GM20431 (cell line): Measurements from ENCODE around the gene LGALS9B.
"Not testable (repeated sequence)": the region's sequence is repeated elsewhere in the genome, so short reads cannot be mapped to it uniquely, and the experiment has no call there.

Source experiments
- in situ Hi-C: fragments of 300-500 bp; cut with MseI, MboI; formaldehyde crosslinking; loops from one replicate; pipeline ENCODE4 v1.15.0; 2020; ENCODE audit warnings: low sequenced_read_pairs; ENCODE audit not compliant: unreplicated experiment

Gene LGALS9B

DNA sequence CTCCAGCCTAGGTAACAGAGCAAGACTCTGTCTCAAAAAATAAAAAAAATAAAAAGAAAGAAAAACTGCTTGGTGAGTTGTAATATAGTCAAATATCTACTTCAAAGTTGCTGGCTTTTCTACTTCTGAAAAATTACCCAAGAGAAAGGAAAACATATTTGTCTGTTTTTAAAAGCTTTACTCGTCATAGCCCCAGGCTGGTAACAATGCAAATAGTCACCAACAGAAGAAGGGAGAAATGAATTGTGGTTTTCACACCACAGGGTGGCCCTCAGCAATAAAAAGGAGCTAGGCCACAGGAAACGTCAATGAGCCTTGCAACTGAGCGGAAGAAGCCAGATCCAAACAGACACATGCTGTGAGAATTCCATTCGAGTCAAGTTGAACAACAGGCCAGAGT, 1.8 kb upstream of the LGALS9B start:
- in situ Hi-C loops = not testable (repeated sequence)

DNA sequence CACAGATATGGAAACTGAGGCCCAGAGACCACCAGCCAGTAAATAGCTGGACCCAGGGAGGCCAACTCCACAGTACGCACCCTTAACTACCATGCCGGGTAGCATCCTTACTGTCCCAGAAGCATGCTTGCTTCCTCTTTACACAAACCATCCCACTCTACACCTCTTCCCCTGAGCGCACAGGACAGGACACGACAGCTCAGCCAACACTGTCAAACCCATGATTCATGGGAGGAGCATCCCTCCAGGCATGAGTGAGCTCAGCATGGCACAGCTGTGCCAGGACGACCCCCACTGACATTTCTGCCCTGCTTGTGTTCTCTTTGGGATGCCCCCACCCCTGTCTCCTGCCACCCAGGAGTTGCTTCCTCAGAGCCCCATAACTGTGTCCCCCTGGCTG, 340 bp downstream of the LGALS9B start:
- in situ Hi-C loops = not testable (repeated sequence)

DNA sequence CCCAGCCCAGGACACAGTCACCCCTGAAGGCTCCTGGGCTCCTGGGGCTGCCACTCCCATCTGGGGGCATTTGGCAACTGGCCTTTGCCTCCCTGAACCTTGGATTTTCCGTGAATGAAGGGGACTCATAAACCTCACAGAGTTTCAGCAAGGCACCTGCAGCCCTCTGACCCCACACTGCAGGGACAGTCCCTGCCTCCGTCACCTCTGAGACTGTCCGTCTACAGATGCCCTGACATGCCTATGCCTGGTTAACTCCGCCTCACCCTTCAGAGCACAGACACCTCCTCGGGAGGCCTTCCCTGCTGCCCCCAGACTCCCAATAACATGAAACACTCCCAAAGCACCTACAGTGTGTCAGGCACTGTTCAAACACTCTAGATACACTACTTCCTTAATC, 786 bp downstream of the LGALS9B start:
- in situ Hi-C loops = not testable (repeated sequence)

DNA sequence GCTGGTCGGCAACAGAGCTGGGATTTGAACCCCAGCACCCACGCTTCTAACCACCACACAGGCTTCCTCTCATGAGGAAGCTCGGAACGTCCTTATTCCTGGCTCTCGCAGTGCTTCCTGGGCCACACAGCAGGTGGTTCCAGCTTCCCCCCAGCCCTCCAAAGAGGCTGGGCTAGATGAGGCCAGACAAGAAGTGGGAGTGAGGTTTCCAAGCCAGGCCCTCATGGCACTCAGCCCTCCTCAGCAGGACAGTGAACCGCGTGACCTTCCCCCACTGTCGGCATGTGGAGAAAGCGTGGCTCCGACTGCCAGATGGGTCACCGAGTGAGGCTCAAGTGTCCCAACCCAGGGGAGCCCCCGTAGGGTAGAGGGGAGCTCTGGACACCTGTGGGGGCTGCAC, 1.8 kb downstream of the LGALS9B start:
- in situ Hi-C loops = not testable (repeated sequence)

DNA sequence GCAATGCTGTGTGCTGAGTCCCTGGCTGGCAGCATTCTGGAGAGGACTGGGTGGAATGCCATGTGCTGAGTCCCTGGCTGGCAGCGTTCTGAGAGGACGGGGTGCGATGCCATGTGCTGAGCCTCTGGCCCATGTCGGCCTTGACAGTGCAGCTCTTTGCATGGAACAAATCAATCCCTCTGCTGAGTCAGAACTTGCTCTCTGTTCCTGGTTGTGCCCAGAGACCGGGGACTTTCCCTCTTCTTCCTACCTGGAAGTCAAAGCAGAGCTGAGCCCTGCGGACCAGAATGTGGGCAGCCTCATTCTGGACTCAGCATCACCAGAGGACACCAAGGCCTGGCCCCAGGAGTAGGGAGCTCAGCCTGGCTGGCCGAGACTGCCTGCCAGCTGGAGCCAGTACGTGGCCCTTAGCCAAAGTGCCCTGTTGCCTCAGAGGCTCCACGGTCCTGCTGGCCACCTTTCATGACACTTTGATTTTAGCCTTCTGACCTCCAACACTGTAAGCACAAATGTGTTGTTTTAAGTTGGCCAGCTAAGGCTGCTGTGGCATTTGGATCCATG, 2.4 kb downstream of the LGALS9B start:
- in situ Hi-C loops = not testable (repeated sequence)

DNA sequence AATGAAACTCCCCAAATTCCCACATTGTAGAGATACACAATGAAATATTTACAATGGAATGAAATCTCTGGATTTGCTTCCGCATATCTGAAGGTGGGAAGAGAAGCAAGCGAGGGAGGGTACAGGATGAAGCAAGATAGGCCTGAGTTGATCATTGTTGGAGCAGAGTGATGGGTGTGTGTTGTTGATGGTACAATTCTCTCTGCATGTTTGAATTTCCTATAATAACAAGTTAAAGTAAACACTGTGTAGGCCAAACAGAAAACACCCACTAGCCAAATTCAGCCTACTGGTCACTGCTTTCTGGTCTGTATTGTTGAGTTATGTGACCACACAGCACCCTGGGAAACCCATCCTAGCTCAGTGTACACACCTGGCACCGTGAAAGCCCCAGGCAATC, 5.2 kb downstream of the LGALS9B start:
- in situ Hi-C loops = not testable (repeated sequence)

DNA sequence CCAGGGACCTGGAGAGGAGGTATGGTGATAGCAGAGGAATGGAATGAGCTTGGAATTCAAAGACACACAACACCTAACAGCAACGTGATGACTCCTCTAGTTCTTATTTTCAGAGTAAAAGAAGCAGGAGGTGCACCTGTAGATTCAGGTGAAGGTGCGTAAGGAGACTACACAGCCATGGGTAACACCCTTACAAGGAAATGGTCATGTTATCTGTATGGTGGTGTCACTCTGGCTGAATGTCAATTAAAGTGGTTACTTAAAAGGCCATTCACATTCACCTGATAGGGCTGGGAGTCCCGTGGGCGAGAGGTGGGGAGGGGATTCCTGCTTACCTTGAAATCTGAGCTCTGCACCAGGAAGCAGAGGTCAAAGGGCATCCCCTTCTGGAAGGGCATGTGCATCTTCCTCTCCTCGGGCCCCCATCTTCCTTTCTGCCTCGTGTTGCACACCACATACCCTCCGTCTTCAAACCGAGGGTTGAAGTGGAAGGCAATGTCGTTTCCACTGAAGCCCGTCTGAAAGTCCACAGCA, 9.4 kb downstream of the LGALS9B start:
- in situ Hi-C loops = not testable (repeated sequence)

DNA sequence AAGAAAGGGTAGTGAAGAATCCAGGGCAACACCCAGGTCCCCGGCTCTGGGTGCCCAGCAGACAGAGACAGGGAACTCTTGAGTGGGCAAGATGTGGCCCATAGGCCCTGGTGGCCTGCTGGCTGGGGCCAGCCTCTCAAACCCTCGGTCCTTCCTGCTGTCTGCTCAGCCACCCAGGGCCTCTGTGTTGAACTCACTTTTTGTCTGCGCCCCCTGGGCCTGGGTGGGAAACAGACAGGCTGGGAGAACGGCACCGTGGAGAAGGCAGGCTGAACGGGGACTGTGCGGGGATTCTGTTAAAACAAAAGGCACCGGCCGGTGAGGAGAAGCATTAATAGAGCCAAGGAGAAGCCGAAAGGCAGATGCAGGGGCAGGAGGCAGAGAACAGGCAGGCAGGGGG, 12.2 kb downstream of the LGALS9B start:
- in situ Hi-C loops = not testable (repeated sequence)

DNA sequence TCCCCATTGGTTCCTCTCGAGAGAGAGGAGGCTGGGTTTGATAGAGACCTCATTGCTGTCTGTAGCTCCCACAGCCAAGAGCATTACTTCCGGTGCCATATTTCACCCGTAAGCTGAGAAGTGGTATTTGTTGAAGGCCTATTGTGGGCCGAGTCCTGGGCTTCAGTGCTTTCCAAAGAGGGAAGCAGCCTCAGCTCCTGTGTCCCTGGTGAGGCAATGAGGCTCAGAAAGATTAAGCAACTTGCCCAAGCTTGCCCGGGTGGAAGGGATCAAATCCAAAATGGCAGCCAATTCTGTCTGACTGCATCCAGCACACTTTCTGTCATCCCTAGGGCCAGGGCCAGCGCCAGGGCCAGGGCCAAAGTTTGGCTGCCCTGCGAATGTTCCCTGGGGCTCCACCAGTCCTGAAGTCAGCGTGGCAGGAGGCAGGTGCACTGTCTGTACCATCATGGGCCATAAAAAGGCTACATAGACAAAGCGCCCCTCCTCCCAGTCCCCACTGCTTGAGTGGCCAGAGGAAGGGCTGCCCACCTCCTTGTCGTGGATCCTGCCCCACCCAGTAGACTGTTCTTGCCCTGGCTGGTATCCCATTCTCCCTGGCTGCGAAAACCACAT, 13.4 kb downstream of the LGALS9B start:
- in situ Hi-C loops = not testable (repeated sequence)

DNA sequence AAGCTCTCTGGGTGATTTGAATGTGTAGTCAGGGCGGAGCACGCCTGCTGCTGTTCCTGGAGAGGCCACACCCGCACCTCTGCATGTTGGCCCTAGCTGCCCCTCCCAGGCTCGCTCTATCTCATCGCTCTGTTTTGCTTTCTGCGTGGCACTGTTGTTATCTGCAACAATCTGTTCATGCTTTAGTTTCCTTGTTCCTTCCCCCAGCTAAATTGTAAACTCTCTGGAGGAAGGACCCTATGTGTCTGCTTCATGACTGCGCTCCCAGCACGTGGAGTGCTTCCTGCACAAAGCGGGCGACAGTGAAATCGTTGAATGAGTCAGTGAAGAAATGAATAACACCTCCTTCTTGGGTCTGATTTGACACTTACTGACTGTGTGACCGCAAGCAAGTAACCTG, 16.5 kb downstream of the LGALS9B start:
- in situ Hi-C loops = not testable (repeated sequence)

DNA sequence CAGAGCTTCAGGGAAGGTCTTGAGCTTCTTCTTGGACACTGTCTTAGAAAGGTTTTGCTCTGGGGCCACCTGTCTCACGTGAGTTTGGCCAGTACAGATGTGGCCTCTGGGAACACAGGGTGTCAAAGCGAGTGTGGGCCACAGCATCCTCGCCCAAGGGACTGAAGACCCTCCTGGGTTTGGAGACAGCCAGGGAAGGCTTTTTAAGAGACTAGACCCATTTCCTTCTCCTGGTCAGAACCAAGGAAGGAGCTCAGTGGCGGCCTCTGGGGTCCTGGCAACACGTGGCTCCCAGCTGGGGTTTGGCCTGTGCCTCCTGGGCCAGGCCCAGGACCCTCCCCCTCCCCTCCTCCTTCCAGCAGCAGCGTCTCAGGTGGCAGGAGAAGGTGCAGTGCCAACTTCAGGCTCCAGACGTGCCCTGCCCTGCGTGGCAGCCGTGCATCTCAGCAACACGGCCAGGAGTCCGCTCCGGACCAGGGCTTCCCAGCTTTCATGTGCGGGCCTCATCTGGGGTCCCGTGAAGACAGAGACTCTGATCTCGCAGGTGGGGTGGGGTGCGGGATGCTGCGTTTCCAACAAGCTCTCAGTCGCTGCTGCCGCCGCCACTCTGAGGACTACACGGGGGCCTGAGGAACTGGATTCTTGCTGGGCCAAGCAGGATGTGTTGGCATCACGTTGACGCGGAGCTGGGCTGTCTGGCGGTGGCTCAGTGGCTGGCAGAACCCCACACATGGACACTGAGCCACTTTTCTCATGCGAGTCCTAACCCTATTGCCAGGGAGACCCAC, 19.6 kb downstream of the LGALS9B start:
- in situ Hi-C loops = not testable (repeated sequence)

DNA sequence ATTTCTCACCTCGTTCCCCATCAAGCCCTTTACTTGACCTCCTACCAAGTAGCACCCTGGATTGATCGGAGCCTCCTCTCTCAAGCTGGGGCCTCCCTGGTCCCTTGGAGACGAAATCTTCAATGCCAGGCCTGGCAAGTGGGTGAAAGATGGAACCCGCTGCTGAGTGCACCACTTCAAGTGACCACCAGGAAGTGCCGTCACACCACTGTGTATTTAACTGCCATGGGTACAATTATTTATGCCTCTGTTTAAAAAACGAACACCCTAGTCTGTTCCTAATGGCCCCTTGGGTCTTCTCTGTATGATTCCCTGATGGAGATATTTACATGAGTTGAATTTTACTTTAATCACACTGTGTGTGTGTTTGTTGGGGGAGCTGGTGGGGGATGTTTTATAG, 20.4 kb downstream of the LGALS9B start:
- in situ Hi-C loops = not testable (repeated sequence)

DNA sequence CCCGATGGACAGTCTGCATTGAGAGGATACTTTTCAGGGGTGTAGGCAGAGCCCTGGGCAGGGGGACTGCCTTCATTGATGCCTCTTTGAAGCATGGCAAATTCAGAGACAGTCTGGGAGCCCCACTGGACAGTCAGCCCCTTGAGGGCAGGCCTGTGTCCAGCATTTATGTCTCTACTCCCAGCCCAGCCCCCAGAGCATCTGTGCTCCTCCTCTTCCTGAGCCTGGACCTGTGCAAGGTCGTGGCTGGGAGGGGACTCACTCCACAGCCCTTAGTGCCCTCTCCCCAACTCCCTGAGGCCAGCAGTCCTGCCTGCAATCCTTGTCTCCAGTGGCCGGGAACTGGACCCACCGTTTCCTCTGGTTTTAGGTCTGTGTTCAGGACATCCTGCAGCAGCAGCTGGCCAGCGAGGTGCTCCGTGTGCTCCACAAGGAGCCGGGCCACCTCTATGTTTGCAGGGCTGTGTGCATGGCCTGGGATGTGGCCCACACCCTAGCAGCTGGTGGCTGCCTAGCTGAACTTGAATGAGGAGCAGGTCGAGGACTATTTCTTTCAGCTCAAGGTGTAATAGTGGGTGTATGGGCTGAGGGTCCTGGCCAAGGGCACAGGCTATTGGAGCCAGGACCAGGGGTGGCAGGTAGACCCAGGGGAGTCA, 22.6 kb downstream of the LGALS9B start:
- in situ Hi-C loops = not testable (repeated sequence)

DNA sequence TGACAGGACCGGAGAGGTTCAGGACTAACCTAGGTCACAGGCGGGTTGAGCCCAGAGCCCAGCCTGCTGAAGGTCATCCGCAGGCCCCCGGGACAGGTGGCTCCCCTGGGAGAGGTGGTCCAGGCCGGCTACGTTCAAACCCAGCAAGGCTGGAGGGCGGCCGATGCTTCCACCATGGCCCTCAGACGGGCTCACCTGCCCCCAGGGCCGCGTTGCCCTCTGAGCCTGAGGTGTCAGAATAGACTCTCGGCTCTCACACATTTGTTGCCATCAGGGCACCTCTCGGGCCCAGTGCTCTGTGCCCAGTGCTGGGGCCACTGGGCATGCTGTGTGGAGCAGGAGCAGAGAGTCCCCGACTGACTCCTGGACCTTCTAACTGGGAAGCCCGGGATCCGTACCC, 23.2 kb downstream of the LGALS9B start:
- in situ Hi-C loops = not testable (repeated sequence)

DNA sequence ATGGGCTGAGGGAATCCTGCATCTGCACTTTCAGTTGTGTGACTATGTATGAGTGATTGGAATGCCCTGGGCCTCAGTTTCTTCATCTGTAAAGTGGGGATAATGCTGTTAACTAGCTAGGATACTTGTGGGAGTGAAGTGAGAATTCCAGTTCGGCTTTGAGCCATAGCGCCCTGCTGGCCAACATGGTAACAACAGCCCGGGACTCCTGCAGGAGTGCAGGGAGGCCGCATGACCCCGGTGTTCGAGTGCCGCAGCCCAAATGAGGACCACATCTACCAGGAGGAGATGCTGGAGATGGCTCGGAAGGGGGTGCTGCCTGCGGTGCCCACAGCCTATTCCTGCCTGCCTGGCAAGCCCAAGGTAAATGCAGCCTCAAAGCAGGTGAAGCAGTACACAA, 23.7 kb downstream of the LGALS9B start:
- in situ Hi-C loops = not testable (repeated sequence)

DNA sequence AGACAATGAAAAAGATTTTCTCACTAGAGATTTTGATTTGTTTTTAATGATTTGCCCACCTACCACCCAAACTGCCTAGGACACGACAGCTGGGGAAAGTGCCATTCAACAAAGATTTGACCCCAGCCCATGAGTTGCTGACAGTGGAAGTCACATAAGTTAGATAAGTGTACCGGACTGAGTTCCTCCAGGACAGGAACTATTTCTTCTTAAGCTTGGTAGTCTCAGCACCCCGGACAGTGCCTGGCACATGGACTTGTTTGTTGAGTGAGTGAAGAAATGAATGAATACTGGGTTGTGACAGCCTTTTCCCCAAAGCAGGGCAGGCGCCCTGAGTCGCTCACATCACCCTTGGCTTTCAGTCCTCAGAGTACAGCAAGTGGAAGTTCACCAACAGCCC, 26.7 kb downstream of the LGALS9B start:
- in situ Hi-C loops = not testable (repeated sequence)

DNA sequence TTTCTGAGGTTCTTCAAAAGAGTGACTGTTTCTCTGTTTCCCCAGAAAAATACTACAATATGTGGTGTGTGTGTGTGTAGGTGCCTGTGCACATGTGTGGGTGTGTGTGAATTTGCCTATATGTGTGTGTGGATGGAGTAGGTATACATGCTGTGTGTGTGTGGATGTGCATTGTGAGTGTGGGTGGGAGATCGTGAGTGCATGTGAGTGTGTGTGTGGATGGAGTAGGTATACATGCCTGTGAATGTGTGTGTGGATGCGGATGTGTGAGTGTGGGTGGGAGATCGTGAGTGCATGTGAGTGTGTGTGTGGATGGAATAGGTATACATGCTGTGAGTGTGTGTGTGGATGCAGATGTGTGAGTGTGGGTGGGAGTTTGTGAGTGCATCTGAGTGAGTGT, 32.2 kb downstream of the LGALS9B start:
- in situ Hi-C loops = not testable (repeated sequence)

DNA sequence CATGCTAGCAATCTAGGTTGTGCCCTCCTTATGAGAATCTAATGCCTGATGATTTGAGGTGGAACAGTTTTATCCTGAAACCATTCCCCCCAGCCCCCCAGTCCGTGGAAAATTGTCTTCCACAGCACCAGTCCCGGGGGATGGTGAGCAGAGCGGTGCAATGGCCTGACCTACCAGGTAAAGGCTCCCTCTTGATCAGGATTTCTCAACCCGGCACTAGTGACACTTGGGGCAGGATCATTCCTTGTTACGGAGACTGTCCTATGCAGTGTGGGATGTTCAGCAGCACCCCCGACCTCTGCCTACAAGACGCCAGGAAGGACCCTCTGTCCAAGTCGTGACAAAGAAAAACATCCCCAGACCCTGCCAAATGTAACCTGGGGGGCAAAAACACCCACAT, 34.0 kb downstream of the LGALS9B start:
- in situ Hi-C loops = not testable (repeated sequence)

DNA sequence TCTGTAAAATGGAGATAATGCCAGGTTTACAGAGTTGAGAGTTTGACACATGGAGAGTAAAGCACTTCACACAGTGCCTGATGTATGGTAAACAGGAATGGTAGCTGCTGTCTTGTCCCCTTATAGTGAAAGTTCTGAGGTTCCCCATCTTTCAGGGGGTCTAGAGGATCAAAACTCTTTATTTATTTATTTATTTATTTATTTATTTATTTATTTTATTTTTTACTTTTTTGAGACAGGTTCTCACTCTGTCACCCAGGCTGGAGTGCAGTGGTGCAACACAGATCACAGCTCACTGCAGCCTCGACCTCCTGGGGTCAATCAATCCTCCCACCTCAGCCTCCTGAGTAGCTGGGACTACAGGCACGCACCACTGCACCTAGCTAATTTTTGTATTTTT, 40.1 kb downstream of the LGALS9B start:
- in situ Hi-C loops = not testable (repeated sequence)

DNA sequence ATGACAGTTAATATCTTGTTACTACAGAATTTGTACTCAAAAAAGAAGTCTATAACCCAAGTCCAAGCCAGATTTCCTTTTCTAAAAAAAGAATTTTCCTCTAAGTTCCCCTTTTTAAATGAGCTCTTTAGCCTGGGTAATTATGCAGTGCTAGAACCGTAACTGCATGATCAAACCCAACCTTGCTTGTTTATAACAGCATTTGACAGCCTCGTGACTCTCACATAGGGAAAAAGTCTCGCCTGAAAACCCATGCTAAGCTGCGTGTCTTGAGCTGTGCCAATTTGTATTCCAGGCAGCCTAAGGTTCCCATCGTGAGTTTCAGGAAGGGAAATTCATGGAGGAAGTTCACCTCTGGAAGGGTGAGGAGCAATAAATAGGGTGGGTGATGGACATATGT, 44.5 kb downstream of the LGALS9B start:
- in situ Hi-C loops = not testable (repeated sequence)

DNA sequence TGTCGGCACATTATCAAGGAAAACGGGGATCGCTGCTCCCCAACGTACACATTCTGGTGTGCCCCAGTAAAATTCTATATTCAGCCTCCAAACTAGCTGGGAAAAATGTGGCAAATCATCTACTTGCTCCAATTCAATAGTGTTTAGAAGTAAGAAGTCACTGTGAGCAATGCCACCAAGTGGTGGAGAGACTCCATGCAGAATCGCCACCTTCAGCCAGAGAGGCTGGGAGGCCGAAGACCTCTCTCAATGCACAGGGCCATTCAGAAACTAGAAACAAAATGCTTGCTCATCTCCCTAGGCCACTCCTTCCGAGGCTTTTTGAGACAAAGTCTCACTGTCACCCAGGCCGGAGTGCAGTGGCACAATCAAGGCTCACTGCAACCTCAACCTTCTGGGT, 48.5 kb downstream of the LGALS9B start:
- in situ Hi-C loops = not testable (repeated sequence)
